Activated CD4-positive, alpha-beta T cell treated with anti-CD3 and anti-CD28 coated beads for 48 hours (primary cell): ENCODE measurements around the gene NABP2.
"Not testable (repeated sequence)": the region's sequence is repeated elsewhere in the genome, so short reads cannot be mapped to it uniquely, and the experiment has no call there.

Source experiments
- DNase-seq: peaks from one replicate; pipeline ENCODE4 v3.0.0-alpha.2; 2020

Gene NABP2

GRCh38 chr12:56248711-56249110 lies 24.6 kb downstream of the NABP2 start:
- no peak for DNase-seq

GRCh38 chr12:56252649-56253048 lies 28.5 kb downstream of the NABP2 start:
- no peak for DNase-seq

GRCh38 chr12:56253091-56253490 lies 28.9 kb downstream of the NABP2 start:
- DNase-seq = no peak

- DNase-seq = no peak
Measured at GRCh38 chr12:56255671-56256070, 31.5 kb downstream of the NABP2 start.

- DNase-seq = no peak
Measured at GRCh38 chr12:56256326-56256960, 32.3 kb downstream of the NABP2 start.

GRCh38 chr12:56257071-56257470 lies 32.9 kb downstream of the NABP2 start:
- no peak for DNase-seq

GRCh38 chr12:56257491-56258067 lies 33.4 kb downstream of the NABP2 start:
- no peak for DNase-seq

GRCh38 chr12:56258068-56258819 lies 34.1 kb downstream of the NABP2 start, which contains the start of gene ANKRD52:
Gene ANKRD52 (minus strand): TSS chr12:56258384. CDS start chr12:56258269, 115 bp downstream.
- peak; percentile 82 for DNase-seq

GRCh38 chr12:56258820-56259183 lies 34.7 kb downstream of the NABP2 start:
- no peak for DNase-seq

- DNase-seq = no peak
Measured at GRCh38 chr12:56260380-56260779, 36.2 kb downstream of the NABP2 start.

GRCh38 chr12:56260921-56261320 lies 36.8 kb downstream of the NABP2 start:
- DNase-seq = no peak

GRCh38 chr12:56261503-56262232 lies 37.5 kb downstream of the NABP2 start:
- no peak for DNase-seq

- DNase-seq = peak; percentile 34
Measured at GRCh38 chr12:56262955-56263354, 38.8 kb downstream of the NABP2 start.

GRCh38 chr12:56266068-56266692 lies 42.0 kb downstream of the NABP2 start:
- DNase-seq = not testable (repeated sequence)

GRCh38 chr12:56266693-56267442 lies 42.7 kb downstream of the NABP2 start, which contains the start of gene COQ10A:
Gene COQ10A (plus strand): TSS chr12:56266942. CDS start chr12:56267119, 177 bp downstream.
- peak; percentile 89 for DNase-seq

- DNase-seq = no peak
Measured at GRCh38 chr12:56267443-56268071, 43.4 kb downstream of the NABP2 start.

- DNase-seq = no peak
Measured at GRCh38 chr12:56271031-56271430, 46.9 kb downstream of the NABP2 start.

- DNase-seq = not testable (repeated sequence)
Measured at GRCh38 chr12:56272468-56272867, 48.3 kb downstream of the NABP2 start.

- no peak for DNase-seq
Measured at GRCh38 chr12:56274299-56274698, 50.2 kb downstream of the NABP2 start.

- no peak for DNase-seq
Measured at GRCh38 chr12:56278905-56279304, 54.8 kb downstream of the NABP2 start.
